Esophagus muscularis mucosa (tissue), 4 donors: ENCODE data around the gene THEM5. TPM values are rescaled to one million over a fixed set of nuclear protein-coding genes. Genes with fewer than 3 reads are reported as not detected.

ENCODE experiments used
- DNase-seq: peaks from one replicate; pipeline ENCODE4 v3.0.0-alpha.2; 2017; ENCODE audit errors: extremely low spot score
- H3K27ac ChIP-seq, 4 donors: fragments of 200-600 bp; sonication (generic); replicated peaks in 1 of 4; 1 replicate in 3 of 4; 2 replicates in 1 of 4; pipeline ENCODE4 v1.5.1; 2016 to 2019; ENCODE audit warnings: mild to moderate bottlenecking in 1 of 4
- H3K27me3 ChIP-seq, 4 donors: fragments of 200-600 bp; sonication (generic); one replicate each; pipeline versions ENCODE4 v1.5.1 to v1.6.0; 2016 to 2019
- H3K36me3 ChIP-seq, 4 donors: fragments of 200-600 bp; sonication (generic); one replicate each; pipeline ENCODE4 v1.5.1; 2016 to 2019
- H3K4me1 ChIP-seq, 4 donors: fragments of 200-600 bp; sonication (generic); one replicate each; pipeline ENCODE4 v1.5.1; 2016 to 2019
- H3K4me3 ChIP-seq, 4 donors: fragments of 200-600 bp; sonication (generic); 1 replicate in 2 of 4; 2 replicates in 2 of 4; pipeline ENCODE4 v1.5.1; 2016 to 2019; ENCODE audit warnings: mild to moderate bottlenecking in 4 of 4, moderate library complexity in 1 of 4
- H3K9me3 ChIP-seq, 4 donors: fragments of 200-600 bp; sonication (generic); 1 replicate in 3 of 4; 2 replicates in 1 of 4; pipeline ENCODE4 v1.5.1; 2016 to 2019
- EP300 ChIP-seq: sonication (generic); formaldehyde crosslinking; IDR thresholded peaks from one replicate; pipeline ENCODE4 v1.6.1; 2017; ENCODE audit warnings: antibody characterized with exemption
- POLR2A ChIP-seq: fragments of 450-650 bp; IDR thresholded peaks from one replicate; pipeline ENCODE4 v1.6.1; 2017; ENCODE audit warnings: antibody characterized with exemption, moderate library complexity, mild to moderate bottlenecking, low read depth
- POLR2AphosphoS5 ChIP-seq, 2 donors: sonication (generic); formaldehyde crosslinking; IDR thresholded peaks; one replicate each; pipeline ENCODE4 v1.6.1; 2017; ENCODE audit warnings: antibody characterized with exemption in 2 of 2
- WGBS: methylation state at CpG from one replicate; pipeline ENCODE4 v1.1.5; 2018; 5-methylcytosine and 5-hydroxymethylcytosine counted together
- intact Hi-C: fragments of 100-400 bp; cut with DNase I; formaldehyde crosslinking; loops from one replicate; pipeline ENCODE4 v1.15.1; 2023
- total RNA-seq, 4 donors: library from RNA; depleted of rRNA; stranded (reverse); fragments of >200 nt; gene quantifications; one replicate each; pipeline versions ENCODE4 v1.1.0 to v1.2.1, GENCODE V29; 2016
- TF ChIP-seq, protein P1 (sequence below), 3 experiments: fragments of 200-600 bp in 2 of 3; fragments of 450-650 bp in 1 of 3; sonication (generic) in 2 of 3; IDR thresholded peaks; one replicate each; pipeline ENCODE4 v1.5.1; 2017 to 2019; ENCODE audit warnings: antibody characterized with exemption in 3 of 3, mild to moderate bottlenecking in 2 of 3, moderate library complexity in 1 of 3

Gene THEM5
- total RNA-seq, 4 donors from 2014 or later = not detected

DNA sequence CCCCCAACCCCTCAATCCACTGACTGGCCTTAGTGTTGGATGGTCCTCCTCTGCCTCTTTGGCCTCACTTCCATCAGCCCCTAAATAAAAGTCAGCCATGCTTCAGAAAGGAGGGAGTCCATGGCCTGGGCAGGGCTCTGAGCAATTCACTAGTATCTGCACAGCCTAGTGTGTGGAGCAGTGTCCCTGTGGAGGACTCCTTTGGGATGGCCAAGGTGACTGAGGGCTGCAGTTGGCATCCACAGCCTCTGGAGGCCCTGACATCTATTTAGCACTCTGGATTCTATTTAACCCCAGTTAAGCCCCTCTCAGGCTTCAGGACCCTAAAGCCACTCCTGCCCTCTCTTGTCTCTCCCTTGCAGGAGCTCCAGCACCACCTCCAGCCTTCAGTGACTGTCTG lies 3.6 kb downstream of the THEM5 start:
- Histone ChIP-seq H3K36me3 (no peaks in the 10 kb centered on the region), H3K27ac (no peak overlapping the region), H3K27me3 (peaks cover 0 to 61% (median 0%) of the 10 kb centered on the region in 4 donors), H3K4me1 (no peaks in the 10 kb centered on the region), H3K9me3 (no peaks in the 10 kb centered on the region), H3K4me3 (no peak overlapping the region)
- DNase-seq = no peak
- TF ChIP-seq, protein P1, sequence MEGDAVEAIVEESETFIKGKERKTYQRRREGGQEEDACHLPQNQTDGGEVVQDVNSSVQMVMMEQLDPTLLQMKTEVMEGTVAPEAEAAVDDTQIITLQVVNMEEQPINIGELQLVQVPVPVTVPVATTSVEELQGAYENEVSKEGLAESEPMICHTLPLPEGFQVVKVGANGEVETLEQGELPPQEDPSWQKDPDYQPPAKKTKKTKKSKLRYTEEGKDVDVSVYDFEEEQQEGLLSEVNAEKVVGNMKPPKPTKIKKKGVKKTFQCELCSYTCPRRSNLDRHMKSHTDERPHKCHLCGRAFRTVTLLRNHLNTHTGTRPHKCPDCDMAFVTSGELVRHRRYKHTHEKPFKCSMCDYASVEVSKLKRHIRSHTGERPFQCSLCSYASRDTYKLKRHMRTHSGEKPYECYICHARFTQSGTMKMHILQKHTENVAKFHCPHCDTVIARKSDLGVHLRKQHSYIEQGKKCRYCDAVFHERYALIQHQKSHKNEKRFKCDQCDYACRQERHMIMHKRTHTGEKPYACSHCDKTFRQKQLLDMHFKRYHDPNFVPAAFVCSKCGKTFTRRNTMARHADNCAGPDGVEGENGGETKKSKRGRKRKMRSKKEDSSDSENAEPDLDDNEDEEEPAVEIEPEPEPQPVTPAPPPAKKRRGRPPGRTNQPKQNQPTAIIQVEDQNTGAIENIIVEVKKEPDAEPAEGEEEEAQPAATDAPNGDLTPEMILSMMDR (IDR thresholded peaks at IDR 0.05) = no peak
- TF ChIP-seq EP300 = no peak
- TF ChIP-seq POLR2AphosphoS5 (IDR thresholded peaks at IDR 0.05) = no peak
- no peak for TF ChIP-seq POLR2A
- intact Hi-C loops = no loop called here

DNA sequence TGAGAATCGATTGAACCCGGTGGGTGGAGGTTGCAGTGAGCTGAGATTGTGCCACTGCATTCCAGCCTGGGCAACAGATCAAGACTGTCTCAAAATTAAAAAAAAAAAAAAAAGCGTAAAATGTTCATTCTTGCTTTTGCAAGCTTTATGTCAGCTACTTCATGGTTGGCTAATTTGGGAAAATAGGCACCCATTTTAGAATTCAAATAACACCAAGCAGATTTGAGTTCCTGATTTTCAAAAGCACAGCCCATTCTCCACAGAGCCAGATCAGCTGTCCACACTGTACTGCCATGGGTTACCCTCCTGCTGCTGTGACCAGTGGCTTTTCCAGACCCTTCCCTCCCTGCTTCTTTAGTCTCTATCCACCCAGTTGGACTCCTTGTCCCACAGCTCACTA lies 4.4 kb downstream of the THEM5 start:
- intact Hi-C loops = no loop called here
- H3K27ac ChIP-seq = no peak overlapping the region
- TF ChIP-seq POLR2AphosphoS5 (IDR thresholded peaks at IDR 0.05) (no peak), POLR2A (no peak), EP300 (no peak)
- TF ChIP-seq, protein P1 (IDR thresholded peaks at IDR 0.05) = no peak

DNA sequence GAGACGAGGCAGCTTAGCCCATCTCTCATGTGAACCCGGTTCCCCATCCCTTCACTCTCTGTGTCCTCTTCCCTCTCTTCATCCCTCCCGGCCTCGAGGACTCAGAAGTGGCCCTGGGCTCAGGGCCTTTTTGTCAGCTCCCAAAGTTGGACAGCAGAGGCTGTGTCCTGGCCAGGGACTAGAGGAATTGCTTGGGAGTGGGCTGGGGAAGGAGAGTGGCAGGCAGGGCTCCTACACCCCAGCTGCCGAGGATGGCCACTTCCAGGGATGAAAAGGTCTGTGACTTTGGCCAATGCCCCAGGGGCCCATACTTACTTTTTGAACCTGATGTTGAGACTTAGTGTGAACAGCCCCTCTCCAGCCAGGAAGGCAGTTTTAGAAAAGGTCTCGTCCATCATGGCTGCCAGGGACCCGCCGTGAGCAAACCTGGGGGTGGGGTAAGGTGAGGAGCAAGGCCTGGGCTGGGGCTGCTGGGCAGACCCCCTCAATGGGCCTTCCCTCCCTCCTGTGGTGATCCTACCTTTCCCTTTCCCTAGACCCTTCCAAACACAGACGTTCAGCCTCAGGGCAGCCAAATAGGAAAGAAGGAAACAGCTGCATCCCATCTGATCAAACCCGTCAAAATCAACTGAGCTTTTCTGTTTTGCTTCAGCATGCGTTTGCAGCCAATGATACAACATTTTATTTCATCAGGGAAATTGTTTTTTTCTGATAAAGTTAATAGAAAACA lies 5.5 kb downstream of the THEM5 start:
- intact Hi-C loops = no loop called here
- DNase-seq = no peak
- 49% methylated on average over 10 of the region's 11 CpGs for WGBS
- Histone ChIP-seq H3K4me1 (no peaks in the 10 kb centered on the region), H3K9me3 (no peaks in the 10 kb centered on the region), H3K36me3 (no peaks in the 10 kb centered on the region), H3K27ac (no peak overlapping the region), H3K27me3 (peaks cover 0 to 56% (median 0%) of the 10 kb centered on the region in 4 donors), H3K4me3 (no peak overlapping the region)
- TF ChIP-seq POLR2AphosphoS5 (IDR thresholded peaks at IDR 0.05) = no peak
- TF ChIP-seq, protein P1 (IDR thresholded peaks at IDR 0.05) = no peak
- TF ChIP-seq POLR2A = no peak
- no peak for TF ChIP-seq EP300

More for the DNA sequence above, 4.4 kb downstream of the THEM5 start:
- Histone ChIP-seq H3K9me3 (no peaks in the 10 kb centered on the region), H3K36me3 (no peaks in the 10 kb centered on the region), H3K4me3 (no peak overlapping the region), H3K27me3 (peaks cover 0 to 61% (median 0%) of the 10 kb centered on the region in 4 donors), H3K4me1 (no peaks in the 10 kb centered on the region)
- DNase-seq = no peak
- 70% methylated on average over 3 of the region's 3 CpGs for whole genome bisulfite sequencing

DNA sequence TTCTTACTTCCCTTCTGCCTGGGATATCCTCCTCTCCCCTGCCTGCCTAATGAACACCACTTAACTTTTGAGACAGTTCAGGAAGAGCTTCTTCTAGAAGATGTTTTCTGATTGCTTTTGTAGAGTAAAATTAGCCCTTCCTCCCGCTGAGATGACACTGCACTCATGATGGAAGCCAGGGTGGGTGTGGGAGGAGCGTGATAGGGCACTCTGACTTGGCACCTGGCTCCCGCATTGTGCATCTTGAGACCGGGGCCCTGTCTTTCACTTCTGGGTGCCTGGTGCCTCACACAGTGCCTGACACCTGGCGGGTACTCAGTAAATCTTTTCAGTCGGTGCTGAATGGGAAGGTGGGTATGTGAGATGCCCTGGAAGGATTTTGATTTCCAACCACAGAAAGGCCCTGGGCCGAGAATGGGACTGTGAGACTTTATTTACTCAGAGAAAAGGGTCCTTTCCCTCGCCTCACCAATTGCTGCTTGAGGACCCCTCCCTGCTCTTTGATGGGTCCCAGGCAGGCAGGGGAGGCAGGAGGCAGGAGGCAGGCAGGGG lies 6.8 kb downstream of the THEM5 start:
- no peak overlapping the region for H3K4me3 ChIP-seq
- no peaks in the 10 kb centered on the region for H3K4me1 ChIP-seq
- TF ChIP-seq EP300 (no peak), POLR2AphosphoS5 (IDR thresholded peaks at IDR 0.05) (no peak), POLR2A (no peak)
- TF ChIP-seq, protein P1 (IDR thresholded peaks at IDR 0.05) = no peak
- intact Hi-C loops = no loop called here
- no peaks in the 10 kb centered on the region for H3K9me3 ChIP-seq
- 82% methylated on average over 8 of the region's 8 CpGs for WGBS
- H3K27me3 ChIP-seq = peaks cover 0 to 43% (median 0%) of the 10 kb centered on the region in 4 donors
- H3K36me3 ChIP-seq = no peaks in the 10 kb centered on the region
- DNase-seq = no peak
- H3K27ac ChIP-seq = no peak overlapping the region
